HL-60/S4 treated with retinoic acid at 250 ng/mL for 4 days and 3 days (cell line): ENCODE data around the gene ATP8A1.

Source experiments
- in situ Hi-C: fragments of 300-500 bp; cut with MboI; formaldehyde crosslinking; loops from 2 replicates; pipeline ENCODE4 v1.7.0; 2022; ENCODE audit warnings: low sequenced_read_pairs

ATP8A1 gene

DNA sequence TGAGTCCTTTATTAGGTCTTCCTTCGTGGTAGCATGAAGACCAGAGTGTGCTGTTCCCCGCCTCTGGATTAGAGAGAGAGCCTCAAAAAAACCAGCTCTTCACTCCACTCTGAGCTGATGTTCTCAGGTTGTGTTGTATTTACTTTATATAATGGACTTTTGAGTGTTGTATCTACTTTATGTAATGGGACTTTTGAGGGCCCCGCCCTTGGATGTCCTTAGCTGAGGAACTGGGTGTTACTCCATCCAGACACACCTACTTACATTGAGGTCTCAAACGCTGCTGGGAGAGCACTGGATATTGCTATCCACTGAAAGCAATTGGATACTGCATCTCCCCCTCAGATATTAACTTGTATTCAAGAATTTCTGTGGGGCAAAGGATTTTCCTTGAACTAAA, 28.2 kb downstream of the ATP8A1 start:
- in situ Hi-C loops: no loop called here

DNA sequence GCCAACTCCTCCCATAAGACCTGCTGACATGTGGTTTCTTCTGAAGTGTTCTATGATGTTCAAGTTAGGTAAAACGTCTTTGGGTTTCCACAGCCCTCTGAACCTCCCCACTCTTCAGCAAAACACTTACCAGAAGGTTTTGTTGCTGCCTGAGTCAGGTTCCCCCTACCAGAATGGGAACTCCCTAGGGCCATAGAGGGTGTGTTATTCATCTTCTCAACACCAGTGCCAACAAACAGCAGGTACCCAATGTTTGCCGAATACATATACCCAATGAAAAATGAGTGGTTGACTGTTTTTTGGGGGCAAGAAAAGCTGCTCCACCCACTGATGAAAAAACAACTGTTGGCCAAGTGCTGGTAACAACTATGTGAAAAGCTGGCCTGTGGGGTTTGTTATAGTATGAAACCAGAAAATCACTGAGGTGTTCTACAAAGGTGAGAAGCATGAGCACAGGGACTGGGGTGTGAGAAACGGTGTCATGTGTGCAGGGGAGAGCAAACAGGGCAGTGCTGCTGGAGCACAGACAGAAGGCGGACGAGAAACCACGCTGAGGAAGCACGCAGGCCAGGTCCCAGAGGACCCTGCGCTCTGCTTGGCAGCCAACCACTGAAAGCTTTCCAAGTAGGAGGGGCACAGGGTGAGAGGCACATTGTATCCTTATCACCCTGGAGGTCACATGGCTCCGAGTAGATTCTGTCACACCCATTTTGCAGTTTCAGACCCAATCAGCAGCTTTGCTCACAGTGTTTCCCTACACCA, 28.8 kb downstream of the ATP8A1 start:
- in situ Hi-C loops: no loop called here

DNA sequence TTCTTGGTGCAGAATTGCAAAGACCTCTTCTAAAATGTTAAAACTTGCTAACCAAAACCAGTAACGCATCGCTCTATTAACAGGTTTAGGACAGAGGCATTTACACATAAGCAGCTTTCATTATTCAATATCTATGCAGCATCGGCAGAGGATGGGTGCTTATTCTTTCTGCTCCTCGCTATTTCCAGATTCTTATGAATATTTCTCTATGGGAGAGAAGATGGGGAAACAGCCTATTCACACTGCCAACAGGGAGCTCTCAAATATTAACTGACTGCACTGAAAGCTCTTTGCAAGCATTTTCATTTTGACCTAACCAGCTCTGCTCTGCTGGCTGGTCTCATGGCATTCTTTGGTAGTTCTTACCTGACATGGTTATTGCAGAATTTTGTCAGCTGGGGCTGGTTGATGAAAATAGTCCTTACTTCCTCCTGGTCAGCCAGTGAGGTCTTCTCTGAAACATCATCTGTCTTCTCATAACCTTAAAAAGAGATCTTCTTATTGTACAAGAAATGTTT, 30.2 kb downstream of the ATP8A1 start:
- in situ Hi-C loops: no loop called here

DNA sequence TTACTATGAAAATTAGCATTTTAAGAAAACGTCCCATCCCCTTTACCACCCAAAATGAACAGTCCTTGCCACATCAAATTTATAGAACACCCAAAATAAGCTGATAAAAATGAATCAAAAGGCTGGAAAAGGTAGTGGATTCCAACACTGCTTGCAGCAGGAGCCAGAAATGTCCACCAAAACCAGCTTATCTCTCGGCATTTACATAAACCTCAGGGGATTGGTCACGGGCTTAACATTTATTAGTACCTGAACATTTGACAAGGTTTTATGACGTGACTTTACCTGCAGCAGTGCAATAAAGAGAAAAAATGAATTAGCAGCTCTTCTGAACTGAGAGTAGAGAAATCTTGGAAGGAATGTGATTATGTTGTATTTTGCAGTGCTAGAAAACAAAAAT, 31.6 kb downstream of the ATP8A1 start:
- in situ Hi-C loops: no loop called here

DNA sequence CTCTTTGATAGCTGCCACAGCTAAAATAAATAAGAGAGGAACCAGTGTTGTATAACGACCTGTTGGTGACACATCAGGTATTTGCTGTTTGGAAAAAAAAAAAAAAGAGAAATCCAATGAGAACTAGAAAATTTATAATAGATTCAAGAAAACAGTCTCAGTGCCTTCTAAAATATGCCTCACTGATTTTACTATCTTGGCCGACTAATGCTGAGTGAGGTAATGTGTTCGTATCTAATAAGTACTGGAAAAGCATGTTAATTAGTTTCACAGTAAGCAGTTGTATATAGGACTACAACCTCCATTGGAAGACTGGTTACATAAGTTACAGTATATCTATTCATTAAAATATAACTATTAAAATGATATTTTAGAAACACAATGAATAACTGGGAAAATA, 32.4 kb downstream of the ATP8A1 start:
- in situ Hi-C loops: no loop called here

DNA sequence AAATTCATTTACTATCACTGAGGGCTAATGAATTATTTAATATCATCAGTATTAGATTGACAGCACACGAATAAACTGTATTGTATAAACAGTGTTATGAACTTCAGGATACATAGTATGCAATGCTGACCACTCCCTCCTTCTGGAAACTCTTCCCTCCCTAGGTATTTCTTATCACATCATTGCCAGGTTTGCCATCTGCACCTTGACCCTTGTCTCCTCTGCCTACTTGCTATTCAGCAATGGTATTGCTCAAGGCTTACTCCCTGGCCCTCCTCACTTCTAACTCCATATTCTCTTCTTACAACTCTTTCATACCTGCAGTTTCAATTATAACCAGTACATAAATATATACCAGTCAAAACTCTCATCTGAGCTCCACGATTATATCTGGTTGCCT, 38.9 kb downstream of the ATP8A1 start:
- in situ Hi-C loops: no loop called here

DNA sequence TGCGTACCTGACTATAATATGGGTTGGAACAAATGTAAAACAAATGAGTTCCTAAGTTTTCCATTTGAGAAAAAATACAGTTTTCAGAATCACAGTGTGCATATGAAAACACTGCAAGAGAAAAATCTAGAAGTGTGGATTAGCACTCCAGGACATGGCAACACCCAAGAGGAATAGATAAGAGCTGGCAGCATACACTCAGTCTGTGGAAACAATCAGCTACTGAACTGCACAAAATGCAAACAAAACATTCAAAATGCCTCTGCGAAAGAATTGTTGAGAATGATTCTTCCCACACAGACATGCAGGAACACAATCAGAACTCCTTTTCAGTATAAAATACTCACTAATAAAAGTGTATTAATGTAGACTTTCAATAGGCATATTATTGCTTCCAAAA, 39.9 kb downstream of the ATP8A1 start:
- in situ Hi-C loops: no loop called here

DNA sequence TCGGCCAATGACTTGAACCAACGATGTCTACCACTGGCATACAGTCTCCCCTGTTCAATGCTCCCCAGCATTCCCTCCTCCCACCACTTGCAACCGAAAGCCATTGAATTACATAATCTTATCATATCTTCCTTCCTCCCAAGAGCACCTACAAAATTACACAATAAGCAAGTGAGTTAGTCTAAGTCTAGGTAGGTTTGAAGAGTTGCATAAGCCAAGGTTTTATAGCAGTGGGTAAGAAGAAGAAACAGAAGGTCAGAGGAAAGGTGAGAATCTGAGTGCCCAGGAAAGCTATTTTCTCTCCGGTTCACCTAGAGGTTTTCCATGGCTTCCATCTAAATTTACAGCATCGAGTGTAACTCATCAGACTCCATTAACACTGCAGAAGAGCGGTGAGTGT, 40.3 kb downstream of the ATP8A1 start:
- in situ Hi-C loops: no loop called here

DNA sequence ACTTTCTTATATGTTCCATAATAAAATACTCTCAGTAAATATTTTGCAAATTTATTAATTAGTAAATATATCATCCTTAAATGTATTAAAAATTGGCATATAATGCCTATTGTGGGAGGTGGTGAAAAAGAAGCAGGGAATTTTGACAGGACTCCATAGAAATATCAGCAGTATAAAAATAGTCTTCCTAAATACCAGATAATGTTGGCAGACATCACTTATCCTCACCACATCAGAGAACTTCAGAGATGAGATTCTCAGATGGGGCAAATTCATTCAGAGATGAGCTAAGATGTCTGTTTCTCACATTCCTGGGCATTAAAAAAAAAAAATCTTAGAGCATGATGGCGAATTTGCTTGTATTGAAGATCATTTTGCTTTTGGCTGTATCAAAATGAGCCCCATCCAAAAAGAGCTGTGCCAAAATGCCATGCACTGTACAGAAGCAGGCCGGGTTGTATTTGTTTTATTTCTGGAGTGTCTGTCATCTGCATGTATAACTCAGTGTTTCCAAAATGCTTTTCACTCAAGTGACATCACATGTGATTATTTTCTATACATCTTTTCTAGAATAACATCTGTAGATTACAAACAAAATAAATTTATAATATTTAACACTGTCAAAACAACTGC, 41.7 kb downstream of the ATP8A1 start:
- in situ Hi-C loops: no loop called here

DNA sequence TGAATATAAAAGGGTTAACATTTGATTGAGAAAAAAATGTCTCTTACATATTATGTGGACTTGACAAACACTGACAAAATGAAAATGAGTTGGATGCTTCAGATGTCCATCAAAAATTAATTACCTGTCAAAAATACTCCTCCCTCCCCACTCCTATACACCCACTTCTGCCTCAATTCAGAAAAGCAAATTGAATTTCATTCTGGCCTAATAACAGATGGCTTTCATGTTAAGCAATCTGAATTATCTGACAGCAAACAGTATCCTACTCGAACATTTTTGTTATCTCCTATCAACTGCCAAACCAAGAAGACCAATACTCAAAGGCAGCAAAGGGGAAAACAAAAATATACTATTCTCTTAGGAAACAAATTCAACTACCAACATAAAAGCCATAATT, 44.0 kb downstream of the ATP8A1 start:
- in situ Hi-C loops: no loop called here

DNA sequence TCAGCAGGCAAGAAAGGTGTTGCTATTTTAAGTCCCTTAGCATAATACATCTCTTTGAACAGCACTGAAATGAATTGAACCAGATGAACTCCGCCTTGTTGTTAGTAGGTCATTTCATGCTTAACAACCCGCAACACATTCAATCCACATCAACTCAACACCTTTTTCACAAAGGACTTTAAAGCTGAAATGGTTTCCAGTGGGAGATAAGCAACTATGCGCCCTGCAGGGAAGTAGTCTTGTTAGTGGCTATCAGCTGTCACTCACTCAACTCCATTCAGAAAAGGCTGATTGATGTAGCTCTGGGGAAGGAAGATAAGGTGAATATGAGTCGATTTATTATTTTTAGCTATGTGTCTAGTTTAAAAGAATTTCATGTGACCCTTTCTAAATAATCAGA, 46.0 kb downstream of the ATP8A1 start:
- in situ Hi-C loops: no loop called here

DNA sequence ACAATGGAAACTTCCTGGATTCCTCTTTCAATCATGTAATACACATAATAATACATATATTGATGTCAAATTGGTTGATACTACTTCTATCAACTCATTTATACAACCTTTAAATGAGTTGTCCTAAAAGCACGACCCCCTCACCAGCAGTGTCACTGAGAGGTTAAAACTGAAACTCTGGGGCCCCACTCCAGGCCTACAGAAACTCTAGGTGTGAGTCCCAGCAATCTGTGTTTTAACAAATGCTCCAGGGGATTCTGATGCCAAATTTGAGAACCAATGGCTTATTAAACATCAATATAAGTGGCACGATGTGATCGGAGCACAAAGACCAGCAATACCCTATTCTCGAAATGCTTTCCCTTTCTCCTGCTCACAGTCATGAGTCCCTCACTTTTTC, 47.9 kb downstream of the ATP8A1 start:
- in situ Hi-C loops: no loop called here

DNA sequence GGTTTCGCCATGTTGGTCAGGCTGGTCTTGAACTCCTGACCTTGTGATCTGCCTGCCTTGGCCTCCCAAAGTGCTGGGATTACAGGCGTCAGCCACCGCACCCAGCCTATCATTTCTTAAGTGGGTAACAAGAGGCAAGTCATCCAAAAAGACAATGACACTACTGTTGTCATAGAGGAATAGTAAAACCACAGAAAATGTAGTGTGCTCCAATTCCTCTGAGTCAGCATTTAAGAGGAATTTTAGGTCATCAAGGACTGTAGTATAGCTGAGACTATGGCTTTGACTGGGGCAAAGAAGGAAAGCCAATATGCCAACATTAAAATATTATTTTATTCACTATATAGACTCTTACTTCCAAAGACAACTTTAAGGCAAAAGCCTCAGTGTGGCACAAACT, 48.4 kb downstream of the ATP8A1 start:
- in situ Hi-C loops: no loop called here

DNA sequence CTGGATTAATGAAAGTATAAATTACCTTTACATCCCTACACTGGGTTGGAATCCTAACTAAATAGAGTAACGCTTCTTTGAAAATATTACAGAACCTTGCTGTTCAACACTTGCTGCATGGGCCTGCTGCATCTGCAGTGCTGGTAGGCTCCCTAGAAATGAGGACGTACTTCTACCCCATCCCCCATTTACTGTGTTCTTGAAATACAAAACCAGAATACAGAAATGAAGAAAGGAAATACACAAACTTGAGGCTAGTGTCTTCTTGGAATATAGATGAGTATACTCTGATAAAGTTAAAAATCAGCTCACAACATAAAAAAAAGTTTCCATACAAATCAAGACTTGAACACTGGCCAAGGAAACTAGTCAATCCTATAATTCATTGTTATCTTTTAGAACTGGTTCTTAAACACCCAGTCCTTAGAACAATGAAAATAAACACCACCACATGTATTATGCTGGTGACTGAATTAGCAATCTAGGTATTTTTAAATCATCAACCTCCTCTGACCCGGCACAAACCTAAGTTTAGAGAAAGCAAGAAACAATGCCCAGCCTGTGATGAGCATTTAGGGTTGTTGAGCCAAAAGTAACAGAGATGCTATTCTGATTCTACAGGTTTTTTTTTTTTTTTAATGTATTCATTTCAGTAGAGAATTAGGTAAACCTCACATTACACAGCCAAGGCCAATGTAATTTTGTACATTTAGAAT, 49.7 kb downstream of the ATP8A1 start:
- in situ Hi-C loops: no loop called here

DNA sequence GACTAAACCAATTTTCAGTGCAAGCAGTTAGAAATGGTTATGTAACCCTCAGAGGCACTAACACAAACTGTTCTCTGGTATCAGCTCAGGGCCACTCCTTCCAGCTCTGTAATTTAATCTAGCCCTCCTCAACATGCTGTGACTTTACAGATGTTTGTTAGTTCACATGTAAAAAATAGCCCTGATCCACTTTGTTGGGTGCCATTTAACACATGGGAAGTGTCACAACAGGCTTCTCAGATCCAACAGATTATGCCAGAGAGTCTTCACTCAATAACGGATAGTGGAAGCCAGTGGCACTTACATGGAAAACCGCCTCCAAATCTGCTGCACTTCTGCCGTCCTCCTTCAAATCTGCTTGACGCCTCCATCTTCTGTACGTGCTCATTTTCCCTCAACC, 51.6 kb downstream of the ATP8A1 start:
- in situ Hi-C loops: no loop called here

DNA sequence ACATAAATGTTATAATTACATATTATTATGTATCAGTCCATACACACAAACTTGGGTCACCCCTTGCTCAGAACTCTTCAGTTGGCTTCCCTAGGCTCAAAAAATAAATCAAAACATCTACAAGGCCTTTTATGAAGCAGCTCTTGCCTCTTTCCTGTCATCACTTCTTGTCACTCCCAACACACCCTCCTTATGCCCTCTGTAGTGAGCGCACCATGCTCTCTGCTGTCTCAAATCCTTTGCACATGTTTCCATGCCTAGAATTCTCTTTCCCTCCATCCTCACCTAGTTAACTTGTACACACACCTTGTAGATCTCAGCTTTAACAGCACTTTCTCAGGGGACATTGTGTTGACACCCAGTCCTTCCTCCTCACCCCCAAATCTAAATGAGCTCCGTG, 53.0 kb downstream of the ATP8A1 start:
- in situ Hi-C loops: no loop called here

DNA sequence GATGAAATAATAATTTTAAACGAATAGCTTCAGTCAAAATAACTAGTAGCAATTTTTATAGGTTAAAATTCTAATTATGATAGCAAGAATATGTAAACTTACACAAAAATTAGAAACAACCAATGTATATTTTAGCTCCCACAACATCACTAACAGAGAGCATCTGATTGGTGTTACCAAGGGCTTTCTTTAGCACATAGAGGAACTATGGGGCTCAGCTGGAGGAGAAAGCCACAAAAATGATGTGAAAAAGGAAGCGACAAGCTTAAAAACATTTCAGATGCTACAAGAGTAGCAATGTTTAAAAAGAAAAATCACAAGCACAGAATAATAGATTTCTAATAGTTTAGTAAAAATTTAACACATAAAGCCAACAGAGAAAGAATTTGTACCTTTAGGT, 56.3 kb downstream of the ATP8A1 start:
- in situ Hi-C loops: no loop called here

DNA sequence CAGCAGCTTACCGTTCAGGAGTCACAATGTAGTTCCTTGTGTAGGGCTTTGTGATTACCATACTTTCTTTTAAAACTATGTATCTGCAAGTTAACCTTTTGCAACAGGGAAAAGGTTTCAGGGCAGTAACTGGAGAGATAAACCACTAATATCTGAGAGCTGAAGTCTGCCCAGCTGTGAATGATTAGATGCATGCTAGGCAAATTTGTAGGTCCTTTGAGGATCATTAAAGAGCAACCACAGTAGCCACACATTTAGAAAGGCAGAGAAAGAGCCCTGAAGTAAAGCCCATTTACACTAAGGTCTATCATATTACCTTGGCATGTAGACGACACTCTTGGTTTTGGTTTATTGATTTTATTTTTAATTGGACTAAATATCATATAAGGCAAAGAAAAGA, 60.0 kb downstream of the ATP8A1 start:
- in situ Hi-C loops: no loop called here

DNA sequence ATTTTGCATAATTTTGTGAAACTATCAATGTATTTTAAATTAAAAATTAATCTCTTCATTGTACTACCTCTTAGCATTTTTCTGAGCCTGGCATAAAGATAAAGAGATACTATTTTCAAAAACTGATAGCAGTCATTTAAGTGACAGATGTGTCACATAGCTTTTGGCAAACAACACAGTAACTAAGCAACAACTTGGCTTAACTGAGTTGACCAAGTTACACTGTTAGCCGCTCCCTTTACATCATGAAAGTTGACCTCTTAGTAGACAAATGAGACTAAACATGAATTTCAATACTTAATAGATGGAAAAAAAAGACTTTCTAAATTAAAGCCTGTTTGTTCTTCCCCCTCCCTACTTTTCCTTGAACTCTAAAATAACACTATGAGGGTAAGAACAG, 62.0 kb downstream of the ATP8A1 start:
- in situ Hi-C loops: no loop called here

DNA sequence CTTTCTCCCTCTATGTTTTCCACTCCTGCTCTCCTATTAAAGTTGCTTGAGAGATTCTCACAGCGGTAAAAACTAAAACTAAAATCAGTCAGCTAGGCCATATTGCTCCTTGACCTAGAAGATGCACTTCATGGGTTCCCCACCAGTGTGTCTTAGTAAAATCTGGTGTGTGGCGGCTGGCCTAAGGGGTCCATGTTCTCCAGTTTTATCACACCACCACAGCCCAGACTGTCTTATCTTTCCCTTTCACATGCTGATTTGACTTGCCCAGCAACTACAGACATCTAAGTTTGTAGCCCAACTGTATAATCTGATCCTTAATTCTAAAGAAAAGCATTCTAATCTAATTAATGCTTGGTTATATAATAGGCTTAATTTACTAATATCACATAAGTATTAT, 68.0 kb downstream of the ATP8A1 start:
- in situ Hi-C loops: no loop called here

DNA sequence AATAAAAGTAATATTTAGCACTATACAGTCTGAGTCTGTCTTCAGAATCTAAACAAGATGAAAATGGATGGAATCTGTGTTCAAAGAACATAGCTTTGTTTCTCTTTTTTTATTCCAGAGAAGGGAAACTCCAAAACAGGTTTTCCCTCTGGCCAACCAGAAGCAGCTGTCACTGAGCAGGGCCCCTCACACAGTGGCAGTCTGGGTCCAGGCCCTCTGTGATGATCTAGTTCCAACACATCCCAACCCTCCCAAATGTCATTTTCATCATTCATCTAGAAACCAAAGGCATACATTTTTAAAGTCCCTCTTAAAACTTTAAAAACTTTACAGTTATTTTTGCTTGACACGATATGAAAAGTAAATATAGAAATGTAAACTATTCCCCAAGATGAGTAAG, 70.1 kb downstream of the ATP8A1 start:
- in situ Hi-C loops: no loop called here

DNA sequence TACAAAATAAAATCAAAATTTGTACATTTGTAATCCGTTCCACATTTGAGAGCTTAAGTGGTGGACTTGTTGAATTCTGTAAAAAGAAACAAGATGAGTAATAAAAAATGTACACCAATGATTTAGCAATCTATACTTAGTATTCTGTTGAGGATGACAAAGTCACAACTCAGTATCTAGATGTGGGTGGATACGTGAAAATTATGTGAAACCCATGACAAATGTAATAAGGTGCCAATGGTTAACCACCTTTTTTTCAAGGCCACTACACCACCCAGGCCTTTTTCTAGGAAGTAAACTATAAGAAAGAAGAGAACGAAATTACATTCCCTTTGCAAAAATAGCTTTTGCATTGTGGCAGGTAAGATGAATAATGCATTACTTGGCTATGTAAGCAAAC, 77.0 kb downstream of the ATP8A1 start:
- in situ Hi-C loops: no loop called here
